CD4-positive, alpha-beta T cell treated with Interleukin-6 for 4 hours (primary cell): ENCODE data around the gene IRF5.
A peak's percentile ranks its signal among the peaks of the same experiment; 100 is the strongest.

Experiments used
- DNase-seq: peaks from one replicate; pipeline ENCODE4 v3.0.0-alpha.2; 2020; ENCODE audit warnings: mixed read lengths

IRF5 gene

GRCh38 chr7:128921866-128922440 is 15.8 kb upstream of the IRF5 start:
- DNase-seq: no peak

- DNase-seq: no peak
These were observed 15.0 kb upstream of the IRF5 start for GRCh38 chr7:128922496-128923410.

GRCh38 chr7:128923411-128923800 is 14.3 kb upstream of the IRF5 start:
- DNase-seq: no peak

GRCh38 chr7:128924707-128925588 is 12.8 kb upstream of the IRF5 start:
- no peak for DNase-seq

DNA sequence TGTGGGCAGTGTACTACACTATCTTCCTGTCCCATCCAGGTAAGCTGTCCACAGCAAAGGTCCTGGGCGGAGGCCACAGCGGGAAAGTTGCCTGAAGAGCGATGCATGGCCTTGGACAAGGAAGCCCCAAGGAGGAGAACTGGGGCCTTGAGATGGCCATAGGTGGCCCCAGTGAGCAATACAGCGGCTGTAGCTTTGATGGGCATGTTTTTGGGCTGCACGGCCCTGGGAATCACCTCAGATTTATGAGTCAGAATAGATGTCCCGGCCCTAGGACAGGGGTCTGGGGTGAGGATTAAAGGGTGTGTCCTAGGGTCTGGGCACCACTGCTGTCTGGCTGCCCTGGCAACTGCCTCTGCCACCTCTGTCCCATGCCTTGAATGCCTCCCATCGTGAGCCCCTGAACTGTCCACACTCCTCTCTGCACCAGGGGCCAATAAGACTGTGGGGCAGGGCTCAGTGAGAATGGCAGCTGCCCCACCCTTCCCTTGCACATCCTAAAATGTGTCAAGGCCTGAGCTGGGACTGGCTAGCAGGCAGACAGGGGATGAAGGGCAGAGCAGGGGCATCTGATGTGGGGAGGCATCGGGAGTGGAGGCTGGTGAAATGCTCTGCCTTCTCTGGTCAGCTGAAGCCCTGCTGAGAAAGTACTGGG is 9.4 kb upstream of the IRF5 start:
- no peak for DNase-seq

GRCh38 chr7:128928882-128929788 is 8.6 kb upstream of the IRF5 start:
- DNase-seq: no peak

- no peak for DNase-seq
These were observed 6.4 kb upstream of the IRF5 start for GRCh38 chr7:128931190-128931798.

DNA sequence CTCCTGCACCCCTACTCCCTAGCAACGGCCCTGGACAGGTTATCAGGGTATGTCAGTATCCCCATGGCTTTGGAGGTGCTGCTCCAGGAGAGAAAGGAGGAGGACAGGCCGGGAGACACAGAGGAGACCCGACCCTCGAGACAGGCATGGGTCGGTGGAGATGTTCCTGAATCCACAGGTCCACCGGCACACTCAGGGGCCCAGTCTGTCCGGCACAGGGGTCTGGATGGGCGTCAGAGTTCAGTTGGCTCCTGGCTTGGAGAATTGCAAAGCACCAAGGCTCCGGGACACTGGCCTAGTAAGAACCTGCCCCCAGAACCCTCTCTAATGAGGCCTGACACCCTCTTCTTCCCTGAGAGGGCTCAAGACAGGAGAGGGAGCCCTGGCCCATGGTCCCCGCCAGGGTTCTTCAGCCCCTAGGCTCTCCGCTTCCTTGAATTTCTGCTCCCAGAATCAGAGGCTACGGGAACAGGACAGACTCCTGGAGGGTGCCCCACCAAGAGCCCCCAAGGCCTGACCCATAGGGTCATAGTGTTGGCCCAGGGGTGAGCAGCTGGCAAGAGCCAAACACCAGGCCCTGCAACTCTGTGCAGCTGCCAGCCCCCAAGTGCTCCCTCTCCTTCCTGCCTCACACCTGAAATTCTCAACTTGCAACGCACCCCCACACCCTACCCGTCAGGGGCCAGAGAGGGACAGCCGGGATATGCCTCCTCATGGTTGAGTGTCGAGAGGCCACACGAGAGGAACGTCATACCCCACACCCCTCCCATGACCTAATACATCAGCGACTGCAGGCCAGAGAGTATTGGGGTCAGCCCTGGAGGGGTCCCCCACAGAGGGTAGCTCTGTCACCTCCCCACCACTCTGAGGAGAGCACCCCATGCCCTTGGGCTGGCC is 5.5 kb upstream of the IRF5 start:
- no peak for DNase-seq

- DNase-seq: no peak
These were observed 4.9 kb upstream of the IRF5 start for GRCh38 chr7:128932862-128933179.

GRCh38 chr7:128933180-128933891 is 4.4 kb upstream of the IRF5 start:
- DNase-seq: peak; percentile 60

DNA sequence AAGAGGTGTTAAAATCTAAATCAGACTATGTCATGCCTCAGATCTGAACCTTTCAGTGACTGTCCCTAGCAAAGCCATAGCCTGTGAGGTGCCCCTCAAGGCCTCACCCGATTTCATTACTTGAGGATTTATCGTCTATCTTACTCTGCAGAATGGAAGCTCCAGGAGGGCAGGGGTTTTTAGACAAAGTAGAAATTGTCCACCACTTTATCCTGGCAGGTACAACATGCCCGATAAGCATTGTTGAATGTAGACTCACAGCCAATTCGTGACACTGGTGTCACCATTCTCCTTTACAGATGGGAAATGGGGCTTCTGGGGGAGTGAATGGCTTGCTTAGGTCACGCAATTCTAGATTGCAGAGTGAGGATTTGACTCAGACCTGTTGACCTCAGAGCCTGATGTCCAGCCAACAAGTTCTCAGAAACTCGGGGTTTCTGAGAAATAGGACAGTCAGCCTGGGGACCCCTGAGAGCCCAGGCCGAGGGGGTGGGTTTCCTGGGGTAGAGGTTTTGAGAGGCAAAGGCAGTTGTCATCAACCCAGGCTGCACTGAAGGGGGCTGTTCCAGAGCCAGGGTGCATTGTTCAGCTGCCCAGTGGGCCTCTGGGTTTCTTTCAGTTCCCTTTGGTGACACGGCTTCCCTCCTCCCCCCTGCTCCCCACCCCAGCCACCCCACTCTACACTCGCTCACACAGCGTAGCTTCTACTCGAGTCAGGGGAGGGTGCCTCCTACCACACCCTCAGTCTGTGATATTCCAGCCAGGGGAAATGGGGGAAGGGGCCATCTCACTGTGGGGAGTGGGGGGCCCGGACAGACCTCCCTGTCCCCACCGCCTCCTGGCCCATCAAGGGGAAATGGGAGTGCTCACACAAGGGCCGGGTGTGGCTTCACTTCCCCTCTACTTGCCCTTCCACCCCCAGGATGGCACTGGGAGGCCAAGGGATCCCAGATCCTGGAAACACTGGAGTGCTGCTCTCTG is 3.1 kb upstream of the IRF5 start:
- no peak for DNase-seq

DNA sequence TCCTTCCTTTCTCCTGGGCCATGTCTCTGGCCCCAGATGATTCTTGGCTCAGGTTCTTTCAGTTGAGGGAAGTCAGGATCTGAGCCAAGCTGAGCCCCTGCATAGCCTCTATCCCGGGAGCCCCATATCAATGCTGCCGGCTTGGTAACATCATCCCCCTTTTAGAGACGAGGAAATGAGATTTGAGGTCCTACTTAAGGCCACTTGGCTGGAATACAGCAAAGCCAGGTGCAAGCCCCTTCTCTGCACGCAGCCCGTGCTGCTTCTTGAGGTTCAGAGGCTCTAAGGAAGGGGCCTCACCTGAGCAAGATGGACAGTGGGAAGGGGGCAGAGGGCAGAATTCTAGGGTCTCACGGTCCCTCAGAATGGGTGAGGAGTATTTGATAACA is 2.4 kb upstream of the IRF5 start:
- no peak for DNase-seq

GRCh38 chr7:128936798-128937197 is 929 bp upstream of the IRF5 start:
- no peak for DNase-seq

DNA sequence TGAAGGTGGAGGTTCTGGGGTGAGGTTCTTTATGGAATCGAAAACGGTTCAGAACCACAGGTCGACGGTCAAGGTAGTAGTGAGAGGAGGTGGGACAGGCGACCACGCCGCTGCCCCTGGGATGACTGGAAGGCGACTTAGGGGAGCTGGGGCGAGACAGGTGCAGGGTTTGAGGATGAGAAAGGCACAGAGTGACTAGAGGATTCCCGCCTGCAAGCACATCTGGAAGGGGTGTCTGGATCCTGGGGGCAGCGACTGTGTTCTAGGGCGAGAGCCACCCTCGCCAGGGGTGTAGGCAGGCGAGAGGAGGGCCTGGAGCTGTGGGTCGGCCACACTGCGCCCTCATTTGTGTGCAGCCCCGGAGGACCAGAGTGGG is 468 bp upstream of the IRF5 start:
- DNase-seq: no peak

- no peak for DNase-seq
These were observed 882 bp downstream of the IRF5 start for GRCh38 chr7:128938544-128939074.

DNA sequence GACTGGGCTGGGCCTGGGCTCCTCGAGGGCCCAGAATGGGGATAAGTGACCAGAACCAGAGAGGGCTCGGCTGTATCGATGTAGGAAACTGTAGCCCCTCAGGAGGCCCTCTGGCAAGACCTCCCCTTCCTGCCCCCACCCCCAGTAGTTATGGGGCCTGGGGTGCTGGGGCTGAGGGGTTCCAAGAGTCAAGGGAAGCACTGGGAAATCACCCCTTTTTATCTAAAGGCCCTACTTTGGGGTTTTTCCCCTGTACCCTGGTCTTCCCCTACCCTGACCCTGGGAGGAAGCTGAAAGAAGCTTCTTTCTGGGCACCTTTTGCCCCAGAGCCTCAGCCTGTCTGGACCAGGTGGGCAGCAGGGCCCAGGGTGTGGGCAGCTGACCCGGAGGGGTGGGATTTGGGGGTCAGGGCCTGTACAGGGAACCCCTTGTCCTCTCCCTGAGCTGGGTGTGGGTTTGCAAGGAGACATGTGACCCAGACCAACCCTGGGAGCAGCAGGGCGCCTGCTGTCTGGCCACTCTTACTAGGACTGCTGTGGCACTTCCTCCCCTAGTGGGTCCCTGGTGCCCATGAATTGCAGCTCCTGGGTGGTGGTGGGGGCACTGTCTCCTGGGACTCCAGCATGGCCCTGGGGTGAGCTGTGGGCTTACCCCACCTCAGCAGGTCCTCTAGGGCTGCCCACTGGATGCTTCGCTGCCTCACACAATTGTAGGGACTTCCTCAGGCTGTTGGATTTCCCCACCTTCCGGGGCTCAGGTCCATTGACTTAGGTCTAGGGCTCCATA is 1.5 kb downstream of the IRF5 start:
- no peak for DNase-seq

DNA sequence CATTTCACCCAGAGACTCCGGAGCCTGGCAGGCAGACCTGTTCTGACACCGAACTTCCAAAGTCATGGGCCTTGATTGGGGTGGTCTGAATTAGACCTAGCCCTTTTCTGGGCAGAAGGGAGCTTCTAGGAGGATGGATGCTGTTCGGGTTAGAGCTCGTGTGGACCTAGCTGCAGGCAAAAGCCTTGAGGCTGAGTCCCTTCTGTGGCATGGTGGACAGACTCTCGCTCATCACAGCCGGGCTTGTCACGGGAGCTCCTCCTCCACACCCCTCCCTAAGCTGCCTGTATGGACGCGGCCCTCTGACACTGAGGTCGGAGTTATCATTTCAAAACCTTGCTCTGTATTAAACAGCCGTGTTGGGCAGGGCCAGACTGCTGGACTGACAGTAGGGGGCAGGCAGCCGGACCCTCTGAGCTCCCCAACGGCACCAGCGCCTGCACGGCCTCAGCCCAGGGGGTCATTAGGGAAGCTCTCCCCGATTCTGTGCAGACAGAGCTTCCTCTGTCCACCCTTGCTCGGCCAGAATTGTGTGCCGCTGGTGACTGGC is 2.2 kb downstream of the IRF5 start:
- no peak for DNase-seq
